ENCODE data around the gene FOXM1.

GRCh38 chr12:2834581-2835491 lies 42.1 kb downstream of the FOXM1 start, which contains the start of gene NRIP2:
- TF ChIP-seq EZH2 (IDR thresholded peaks at IDR 0.05; ENCODE audit: borderline replicate concordance, low read depth, low read length, poor library complexity, severe bottlenecking) = no peak
- TF ChIP-seq CTCF (conservative IDR thresholded peaks at IDR 0.05; ENCODE audit: low read depth, low read length) = no peak

All from A673 (cell line).